Measurements from ENCODE around the gene IQCK.

The IQCK gene

GRCh38 chr16:19876501-19877059 lies 158.5 kb downstream of the IQCK start:
- H3K4me3 ChIP-seq (ENCODE audit: low read length) = no peak overlapping the region
- TF ChIP-seq CTCF (IDR thresholded peaks at IDR 0.05; ENCODE audit: insufficient read depth, low read depth, low read length, missing control alignments) = no peak
- no peak for DNase-seq (ENCODE audit: low read depth)

GRCh38 chr16:19878757-19879156 lies 160.7 kb downstream of the IQCK start:
- no peak for DNase-seq (ENCODE audit: low read depth)
- TF ChIP-seq CTCF (IDR thresholded peaks at IDR 0.05; ENCODE audit: insufficient read depth, low read depth, low read length, missing control alignments) = no peak
- no peak overlapping the region for H3K4me3 ChIP-seq (ENCODE audit: low read length)

GRCh38 chr16:19879241-19879792 lies 161.2 kb downstream of the IQCK start:
- DNase-seq (ENCODE audit: low read depth) = peak; percentile 92
- peak; percentile 25 for TF ChIP-seq CTCF (IDR thresholded peaks at IDR 0.05; ENCODE audit: insufficient read depth, low read depth, low read length, missing control alignments)
- H3K4me3 ChIP-seq (ENCODE audit: low read length) = no peak overlapping the region

- no peak for DNase-seq (ENCODE audit: low read depth)
- no peak for TF ChIP-seq CTCF (IDR thresholded peaks at IDR 0.05; ENCODE audit: insufficient read depth, low read depth, low read length, missing control alignments)
- H3K4me3 ChIP-seq (ENCODE audit: low read length) = no peak overlapping the region
These were observed 163.0 kb downstream of the IQCK start for GRCh38 chr16:19881028-19881427.

- no peak for DNase-seq (ENCODE audit: low read depth)
- TF ChIP-seq CTCF (IDR thresholded peaks at IDR 0.05; ENCODE audit: insufficient read depth, low read depth, low read length, missing control alignments) = no peak
- no peak overlapping the region for H3K4me3 ChIP-seq (ENCODE audit: low read length)
These were observed 163.7 kb downstream of the IQCK start for GRCh38 chr16:19881783-19882182.

- TF ChIP-seq CTCF (IDR thresholded peaks at IDR 0.05; ENCODE audit: insufficient read depth, low read depth, low read length, missing control alignments) = no peak
- no peak for DNase-seq (ENCODE audit: low read depth)
- no peak overlapping the region for H3K4me3 ChIP-seq (ENCODE audit: low read length)
These were observed 164.1 kb downstream of the IQCK start for GRCh38 chr16:19882186-19882585.

- DNase-seq (ENCODE audit: low read depth) = no peak
- no peak overlapping the region for H3K4me3 ChIP-seq (ENCODE audit: low read length)
- TF ChIP-seq CTCF (IDR thresholded peaks at IDR 0.05; ENCODE audit: insufficient read depth, low read depth, low read length, missing control alignments) = no peak
These were observed 164.6 kb downstream of the IQCK start for GRCh38 chr16:19882646-19883045.

Measured in epithelial cell of esophagus (primary cell).